Measurements from ENCODE around the gene F10.

DNA sequence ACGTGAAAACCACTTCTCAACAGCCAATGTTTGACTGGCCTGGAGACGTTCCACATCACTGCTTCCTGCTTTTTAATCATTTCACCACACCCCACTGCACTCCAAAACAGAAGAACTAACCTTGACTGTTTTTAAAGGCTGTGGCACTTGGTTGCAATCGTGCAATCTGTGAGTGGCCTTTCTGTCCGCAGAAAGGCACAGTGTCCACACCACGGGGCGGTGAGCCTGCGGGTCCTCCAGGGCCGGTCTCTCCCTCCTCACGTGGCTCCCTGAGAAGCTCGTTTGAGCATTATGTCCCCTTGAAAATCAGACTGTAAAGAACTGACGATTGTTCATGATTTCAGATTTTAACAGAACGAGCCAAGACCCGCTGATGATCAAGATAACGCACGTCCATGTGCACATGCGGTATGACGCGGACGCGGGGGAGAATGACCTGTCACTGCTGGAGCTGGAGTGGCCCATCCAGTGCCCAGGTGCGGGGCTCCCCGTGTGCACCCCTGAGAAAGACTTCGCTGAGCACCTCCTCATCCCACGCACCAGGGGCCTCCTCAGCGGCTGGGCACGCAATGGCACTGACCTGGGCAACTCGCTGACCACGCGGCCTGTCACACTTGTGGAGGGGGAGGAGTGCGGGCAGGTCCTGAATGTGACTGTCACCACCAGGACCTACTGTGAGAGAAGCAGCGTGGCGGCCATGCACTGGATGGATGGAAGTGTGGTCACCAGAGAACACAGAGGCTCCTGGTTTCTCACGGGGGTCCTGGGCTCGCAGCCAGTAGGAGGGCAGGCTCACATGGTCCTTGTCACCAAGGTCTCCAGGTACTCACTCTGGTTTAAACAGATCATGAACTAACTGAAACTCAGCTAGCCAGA, 48.9 kb downstream of the F10 start:
- TF ChIP-seq, protein P1, sequence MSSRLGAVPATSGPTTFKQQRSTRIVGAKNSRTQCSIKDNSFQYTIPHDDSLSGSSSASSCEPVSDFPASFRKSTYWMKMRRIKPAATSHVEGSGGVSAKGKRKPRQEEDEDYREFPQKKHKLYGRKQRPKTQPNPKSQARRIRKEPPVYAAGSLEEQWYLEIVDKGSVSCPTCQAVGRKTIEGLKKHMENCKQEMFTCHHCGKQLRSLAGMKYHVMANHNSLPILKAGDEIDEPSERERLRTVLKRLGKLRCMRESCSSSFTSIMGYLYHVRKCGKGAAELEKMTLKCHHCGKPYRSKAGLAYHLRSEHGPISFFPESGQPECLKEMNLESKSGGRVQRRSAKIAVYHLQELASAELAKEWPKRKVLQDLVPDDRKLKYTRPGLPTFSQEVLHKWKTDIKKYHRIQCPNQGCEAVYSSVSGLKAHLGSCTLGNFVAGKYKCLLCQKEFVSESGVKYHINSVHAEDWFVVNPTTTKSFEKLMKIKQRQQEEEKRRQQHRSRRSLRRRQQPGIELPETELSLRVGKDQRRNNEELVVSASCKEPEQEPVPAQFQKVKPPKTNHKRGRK (CRISPR knock-in tag; IDR thresholded peaks at IDR 0.05): no peak
- TF ChIP-seq ZNF660 (CRISPR knock-in tag; IDR thresholded peaks at IDR 0.05; ENCODE audit: borderline replicate concordance, low read depth): no peak
- no peak for TF ChIP-seq ZNF24 (IDR thresholded peaks at IDR 0.05)
- TF ChIP-seq PRDM10 (CRISPR knock-in tag; IDR thresholded peaks at IDR 0.05; ENCODE audit: low read depth): no peak
- no peak for TF ChIP-seq CTCF (CRISPR knock-in tag; IDR thresholded peaks at IDR 0.05)
- TF ChIP-seq ZNF234 (CRISPR knock-in tag; conservative IDR thresholded peaks at IDR 0.05): no peak
- TF ChIP-seq EZH2 (conservative IDR thresholded peaks at IDR 0.05; ENCODE audit: low read depth, low read length): no peak
- TF ChIP-seq ZNF468 (CRISPR knock-in tag; IDR thresholded peaks at IDR 0.05): no peak
- no peak for TF ChIP-seq ZNF230 (CRISPR knock-in tag; IDR thresholded peaks at IDR 0.05)
- TF ChIP-seq RELA (CRISPR knock-in tag; IDR thresholded peaks at IDR 0.05): no peak
- TF ChIP-seq HHEX (CRISPR knock-in tag; IDR thresholded peaks at IDR 0.05): no peak
- no peak for TF ChIP-seq ZNF30 (CRISPR knock-in tag; IDR thresholded peaks at IDR 0.05)
